ENCODE results near the gene ARL8B. TPM values are rescaled to one million over a fixed set of nuclear protein-coding genes. Genes with fewer than 3 reads are reported as not detected.

ARL8B gene
- total RNA-seq, 2 donors from 2014 or later: 40.8 to 51.4 TPM

GRCh38 chr3:5162102-5162501, 40.0 kb downstream of the ARL8B start:
- H3K4me1 ChIP-seq: no peaks in the 10 kb centered on the region
- no peak for TF ChIP-seq CTCF (IDR thresholded peaks at IDR 0.05)
- H3K27me3 ChIP-seq: no peaks in the 10 kb centered on the region
- H3K9ac ChIP-seq (ENCODE audit: low read depth in 2 of 2, low read length in 2 of 2): no peak overlapping the region
- no peaks in the 10 kb centered on the region for H3K36me3 ChIP-seq
- H3K4me3 ChIP-seq: no peak overlapping the region
- DNase-seq: no peak
- intact Hi-C loops (cut with DNase I): no loop called here
- H3K27ac ChIP-seq: no peak overlapping the region
- no peaks in the 10 kb centered on the region for H3K9me3 ChIP-seq

DNA sequence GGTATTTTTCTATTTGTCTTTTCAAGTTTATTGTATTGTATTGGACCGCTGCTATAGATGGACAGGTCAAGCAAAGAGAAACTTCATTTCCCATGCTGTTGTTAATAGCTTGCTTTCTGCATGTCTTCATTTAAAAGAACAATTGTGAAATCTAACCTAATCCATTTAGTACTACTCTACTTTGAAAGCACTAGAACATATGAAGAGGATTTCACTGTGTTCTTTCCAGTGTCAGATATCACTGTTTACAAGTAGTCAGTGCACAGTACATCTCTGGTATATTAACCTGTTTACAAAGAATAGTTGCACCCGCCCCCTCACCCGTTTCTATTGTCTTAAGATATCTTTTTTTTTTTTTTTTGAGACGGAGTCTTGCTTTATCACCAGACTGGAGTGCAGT, 43.6 kb downstream of the ARL8B start:
- Histone ChIP-seq H3K4me1 (no peaks in the 10 kb centered on the region), H3K9ac (ENCODE audit: low read depth in 2 of 2, low read length in 2 of 2) (no peak overlapping the region), H3K4me3 (no peak overlapping the region), H3K27ac (no peak overlapping the region), H3K36me3 (no peaks in the 10 kb centered on the region), H3K27me3 (no peaks in the 10 kb centered on the region), H3K9me3 (no peaks in the 10 kb centered on the region)
- TF ChIP-seq CTCF (IDR thresholded peaks at IDR 0.05): no peak
- no peak for DNase-seq
- intact Hi-C loops (cut with DNase I): no loop called here

GRCh38 chr3:5166846-5167245, 44.8 kb downstream of the ARL8B start:
- Histone ChIP-seq H3K9ac (ENCODE audit: low read depth in 2 of 2, low read length in 2 of 2) (no peak overlapping the region), H3K9me3 (no peaks in the 10 kb centered on the region), H3K4me1 (no peaks in the 10 kb centered on the region), H3K27me3 (no peaks in the 10 kb centered on the region), H3K4me3 (no peak overlapping the region), H3K27ac (no peak overlapping the region), H3K36me3 (peaks cover 1% of the 10 kb centered on the region)
- no peak for DNase-seq
- no peak for TF ChIP-seq CTCF (IDR thresholded peaks at IDR 0.05)
- intact Hi-C loops (cut with DNase I): no loop called here

- Histone ChIP-seq H3K4me3 (no peak overlapping the region), H3K4me1 (no peaks in the 10 kb centered on the region), H3K9ac (ENCODE audit: low read depth in 2 of 2, low read length in 2 of 2) (no peak overlapping the region), H3K27me3 (no peaks in the 10 kb centered on the region), H3K27ac (no peak overlapping the region), H3K36me3 (peaks cover 4% of the 10 kb centered on the region), H3K9me3 (no peaks in the 10 kb centered on the region)
- intact Hi-C loops (cut with DNase I): no loop called here
- no peak for DNase-seq
- no peak for TF ChIP-seq CTCF (IDR thresholded peaks at IDR 0.05)
These were observed 46.0 kb downstream of the ARL8B start for GRCh38 chr3:5168110-5168509.

DNA sequence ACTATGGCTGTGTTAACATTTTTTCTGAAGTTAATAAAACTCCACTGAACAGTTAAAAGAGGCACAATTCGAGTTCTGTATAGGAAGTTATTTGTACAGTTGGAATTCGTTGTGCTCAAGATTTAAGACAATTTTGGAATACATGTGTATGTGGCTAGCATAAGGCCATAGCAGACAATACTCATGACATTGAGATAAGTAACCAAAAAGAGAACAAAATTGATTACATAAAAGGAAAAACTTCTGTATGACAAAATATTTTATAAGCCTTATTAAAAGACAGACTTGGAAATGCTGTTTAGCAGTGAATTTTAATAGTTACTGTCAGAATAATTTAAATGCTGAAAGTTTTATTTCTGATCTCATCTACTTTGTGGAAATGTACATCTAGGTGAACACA, 47.7 kb downstream of the ARL8B start:
- no peaks in the 10 kb centered on the region for H3K9me3 ChIP-seq
- TF ChIP-seq CTCF (IDR thresholded peaks at IDR 0.05): no peak
- intact Hi-C loops (cut with DNase I): no loop called here
- H3K4me1 ChIP-seq: no peaks in the 10 kb centered on the region
- H3K36me3 ChIP-seq: peaks cover 4% of the 10 kb centered on the region
- H3K27ac ChIP-seq: no peak overlapping the region
- no peaks in the 10 kb centered on the region for H3K27me3 ChIP-seq
- no peak for DNase-seq
- no peak overlapping the region for H3K9ac ChIP-seq (ENCODE audit: low read depth in 2 of 2, low read length in 2 of 2)
- H3K4me3 ChIP-seq: no peak overlapping the region

DNA sequence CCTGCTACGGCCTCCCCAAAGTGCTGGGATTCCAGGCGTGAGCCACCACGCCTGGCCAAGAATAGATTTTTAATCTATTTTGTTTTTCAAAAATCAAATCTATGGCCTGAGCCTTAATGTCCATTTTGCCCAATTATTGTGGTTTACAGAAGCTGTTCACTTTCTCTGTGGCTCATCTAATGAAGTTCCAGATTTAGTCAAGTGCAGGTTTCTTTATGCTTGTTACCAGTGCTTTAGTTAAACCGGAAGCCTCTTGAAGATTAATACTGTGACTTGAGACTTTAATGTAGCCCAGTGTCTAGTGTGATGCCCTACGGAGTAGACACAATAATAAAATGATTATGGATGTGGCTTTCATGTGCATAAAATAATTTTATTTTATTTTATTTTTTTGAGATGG, 48.9 kb downstream of the ARL8B start:
- Histone ChIP-seq H3K9ac (ENCODE audit: low read depth in 2 of 2, low read length in 2 of 2) (no peak overlapping the region), H3K27me3 (no peaks in the 10 kb centered on the region), H3K4me1 (no peaks in the 10 kb centered on the region), H3K4me3 (no peak overlapping the region), H3K27ac (no peak overlapping the region), H3K9me3 (no peaks in the 10 kb centered on the region), H3K36me3 (peaks cover 4% of the 10 kb centered on the region)
- DNase-seq: no peak
- TF ChIP-seq CTCF (IDR thresholded peaks at IDR 0.05): no peak
- intact Hi-C loops (cut with DNase I): no loop called here
